AG08396 (cell line): Measurements from ENCODE around the gene R3HDM2.
"Not testable (repeated sequence)": the region's sequence is repeated elsewhere in the genome, so short reads cannot be mapped to it uniquely, and the experiment has no call there.

Source experiments
- DNase-seq: peaks from one replicate; pipeline ENCODE4 v3.0.0; 2012; ENCODE audit warnings: low spot score, mixed read lengths

The R3HDM2 gene

DNA sequence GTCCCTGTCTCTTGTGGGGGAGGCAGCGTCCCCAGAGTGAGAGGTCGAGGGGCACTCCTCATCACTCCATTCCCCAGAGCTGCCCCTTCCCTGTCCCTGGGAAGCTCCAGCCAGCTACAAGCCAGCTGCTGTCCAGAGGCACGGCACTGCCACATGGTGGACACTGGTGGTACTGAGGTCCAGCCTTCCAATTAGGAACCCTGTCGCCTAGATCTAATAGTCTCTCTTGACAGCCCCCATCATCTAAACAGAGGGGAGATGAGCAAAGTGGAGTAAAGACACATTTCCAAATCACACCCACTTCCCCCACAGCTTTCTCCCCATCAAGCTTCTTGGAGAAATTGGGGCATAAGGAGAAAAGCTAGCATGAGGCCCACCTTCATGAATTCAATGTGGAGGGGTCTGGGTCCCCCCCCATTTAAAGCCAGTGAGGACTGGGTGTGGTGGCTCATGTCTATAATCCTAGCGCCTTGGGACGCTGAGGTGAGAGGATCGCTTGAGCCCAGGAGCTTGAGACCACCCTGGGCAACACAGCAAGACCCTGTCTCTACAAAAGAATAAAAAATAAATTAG is 22.2 kb upstream of the R3HDM2 start:
- DNase-seq: peak; percentile 72

DNA sequence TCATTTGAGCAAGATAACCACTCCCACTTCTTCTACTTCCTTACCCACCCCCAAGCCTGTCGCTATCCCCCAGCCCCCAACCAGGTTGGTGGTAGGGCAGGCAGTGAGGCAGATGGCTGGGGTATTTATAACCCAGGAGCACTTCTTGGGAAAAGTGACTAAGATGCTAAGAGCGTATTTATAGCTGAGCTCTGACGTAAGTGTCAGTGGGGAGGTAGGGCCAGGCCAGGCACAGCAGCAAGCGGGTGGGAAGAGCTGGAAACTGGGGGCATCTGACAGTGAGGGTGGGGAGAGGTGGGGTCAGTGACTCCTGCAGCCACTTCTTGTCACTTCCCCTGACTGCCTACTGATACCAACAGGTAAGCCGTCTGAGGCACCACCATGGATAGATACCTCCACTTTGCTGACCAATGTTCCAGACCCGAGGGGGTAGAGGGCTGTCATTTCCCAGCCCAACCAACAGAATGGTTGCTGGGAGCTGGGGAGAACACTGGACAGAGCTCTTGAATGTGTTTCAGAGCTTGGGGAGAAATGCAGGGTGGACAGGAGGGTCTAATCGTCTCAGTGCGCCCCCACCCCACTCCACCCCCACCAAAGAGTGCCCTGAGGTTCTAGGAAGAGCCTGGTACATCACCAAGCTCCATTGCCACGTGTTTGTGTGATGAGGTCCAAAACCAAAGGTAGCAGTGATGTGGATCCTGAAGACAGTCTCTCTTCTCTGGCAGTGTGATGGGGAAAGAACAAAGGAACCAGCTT is 21.5 kb upstream of the R3HDM2 start:
- DNase-seq: peak; percentile 71

DNA sequence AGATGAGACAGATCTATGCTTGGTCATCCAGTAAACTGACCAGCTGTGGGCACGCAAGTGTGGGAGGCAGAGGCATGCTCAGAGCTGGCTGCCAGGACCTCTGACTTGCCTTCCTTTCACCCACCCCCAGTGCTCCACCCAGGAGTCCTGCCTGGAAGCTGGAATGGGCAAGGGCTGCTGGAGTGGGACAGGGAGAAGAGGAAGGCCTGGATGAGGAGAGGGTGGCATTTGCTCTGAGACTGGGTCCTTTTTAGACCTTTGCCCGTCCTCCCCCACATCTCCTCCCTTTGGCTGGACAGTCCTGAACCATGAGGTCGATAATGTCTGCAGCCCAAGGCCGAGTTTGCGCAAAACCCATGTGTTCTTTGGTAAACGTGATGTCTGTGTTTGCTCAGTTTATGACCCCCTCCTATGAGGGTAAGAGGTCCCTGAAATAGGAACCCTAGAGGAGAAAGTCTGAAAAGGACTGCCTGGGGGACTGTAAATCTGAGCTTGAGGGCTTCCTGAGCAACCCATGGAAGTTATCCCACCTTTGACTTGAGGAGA is 20.5 kb upstream of the R3HDM2 start:
- no peak for DNase-seq

DNA sequence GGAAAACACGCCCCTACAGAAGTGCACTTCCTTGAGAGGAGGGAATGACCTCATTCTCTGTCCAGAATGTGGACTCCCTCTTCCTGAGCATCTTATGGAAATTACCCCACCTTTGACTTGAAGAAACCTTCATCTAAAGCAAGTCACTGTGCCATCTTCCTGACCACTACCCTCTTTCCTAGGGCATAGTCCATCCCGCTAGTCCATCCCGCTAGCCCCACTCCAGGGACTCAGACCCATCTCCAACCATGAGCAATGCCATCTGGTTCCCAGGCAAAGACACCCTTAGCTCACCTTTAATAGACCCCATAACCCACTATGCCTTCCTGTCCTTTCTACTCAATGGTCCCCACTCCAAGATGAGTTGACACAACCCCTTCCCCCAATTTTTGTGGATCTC is 19.2 kb upstream of the R3HDM2 start:
- no peak for DNase-seq

DNA sequence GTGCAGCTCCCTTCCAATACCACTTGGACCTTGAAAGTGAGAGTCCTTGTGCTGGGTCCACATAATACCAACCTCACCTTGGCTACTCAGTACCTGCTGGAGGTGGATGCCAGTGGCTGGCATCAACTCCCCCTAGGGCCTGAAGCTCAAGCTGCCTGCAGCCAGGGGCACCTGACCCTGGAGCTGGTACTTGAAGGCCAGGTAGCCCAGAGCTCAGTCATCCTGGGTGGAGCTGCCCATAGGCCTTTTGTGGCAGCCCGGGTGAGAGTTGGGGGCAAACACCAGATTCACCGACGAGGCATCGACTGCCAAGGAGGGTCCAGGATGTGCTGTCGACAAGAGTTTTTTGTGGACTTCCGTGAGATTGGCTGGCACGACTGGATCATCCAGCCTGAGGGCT is 18.5 kb upstream of the R3HDM2 start:
- no peak for DNase-seq

DNA sequence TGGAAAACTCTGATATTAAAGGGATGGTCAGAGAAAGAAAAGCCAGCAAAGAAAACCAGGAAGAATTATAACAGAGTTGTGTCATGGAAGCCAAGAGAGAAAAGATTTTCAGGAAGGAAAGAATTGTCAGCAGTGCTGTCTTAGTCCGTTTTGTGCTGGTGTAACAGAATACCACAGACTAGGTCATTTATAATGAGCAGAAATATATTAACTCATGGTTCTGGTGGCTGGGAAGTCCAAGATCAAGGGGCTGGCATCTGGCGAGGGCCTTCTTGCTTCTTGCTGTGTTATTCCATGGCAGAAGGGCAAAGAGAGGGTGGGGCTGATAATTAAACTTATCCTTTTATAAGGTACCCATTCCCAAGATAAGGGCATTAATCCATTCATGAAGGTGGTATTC is 17.8 kb upstream of the R3HDM2 start:
- DNase-seq: no peak

DNA sequence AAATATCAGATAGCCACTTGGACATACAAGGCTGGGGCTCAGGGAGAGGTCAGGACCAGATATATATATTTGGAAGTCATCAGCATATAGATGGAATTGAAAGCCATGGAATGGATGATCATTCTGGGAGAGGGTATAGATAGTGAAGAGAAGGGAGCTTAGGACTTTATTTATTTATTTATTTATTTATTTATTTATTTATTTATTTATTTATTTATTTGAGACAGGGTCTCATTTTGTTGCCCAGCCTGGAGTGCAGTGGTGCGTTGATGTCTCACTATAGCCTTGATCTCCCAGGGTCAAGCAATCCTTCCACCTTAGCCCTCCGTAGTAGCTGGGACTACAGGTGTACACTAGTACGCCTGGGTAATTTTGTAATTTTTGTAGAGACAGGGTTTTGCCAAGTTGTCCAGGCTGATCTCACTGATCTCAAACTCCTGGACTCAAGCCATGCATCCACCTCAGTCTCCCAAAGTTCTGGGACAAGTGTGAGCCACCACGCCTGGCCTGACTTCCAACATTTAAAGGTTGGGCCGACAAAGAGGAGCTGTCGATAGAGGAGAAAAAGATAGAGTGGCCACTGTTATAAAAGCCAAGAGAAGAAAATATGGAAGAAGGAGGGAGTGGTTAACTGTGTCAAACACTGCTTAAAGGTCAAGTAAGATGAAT is 15.6 kb upstream of the R3HDM2 start:
- no peak for DNase-seq

DNA sequence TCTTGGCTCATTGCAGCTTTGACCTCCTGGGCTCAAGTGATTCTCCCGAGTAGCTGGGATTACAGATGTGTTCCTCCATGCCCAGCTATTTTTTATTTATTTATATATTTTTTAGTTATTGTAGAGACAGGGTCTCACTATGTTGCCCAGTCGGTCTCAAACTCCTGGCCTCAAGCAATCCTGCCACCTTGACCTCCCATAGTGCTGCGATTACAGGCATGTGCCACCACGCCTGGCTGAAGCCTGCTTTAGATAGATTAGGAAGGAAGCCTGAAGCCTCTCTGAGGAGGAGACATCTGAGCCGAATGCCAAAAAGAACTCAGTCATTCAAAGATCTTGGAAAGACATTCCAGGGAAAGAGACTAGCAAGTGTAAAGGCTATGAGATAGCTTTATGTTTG is 13.9 kb upstream of the R3HDM2 start:
- no peak for DNase-seq

DNA sequence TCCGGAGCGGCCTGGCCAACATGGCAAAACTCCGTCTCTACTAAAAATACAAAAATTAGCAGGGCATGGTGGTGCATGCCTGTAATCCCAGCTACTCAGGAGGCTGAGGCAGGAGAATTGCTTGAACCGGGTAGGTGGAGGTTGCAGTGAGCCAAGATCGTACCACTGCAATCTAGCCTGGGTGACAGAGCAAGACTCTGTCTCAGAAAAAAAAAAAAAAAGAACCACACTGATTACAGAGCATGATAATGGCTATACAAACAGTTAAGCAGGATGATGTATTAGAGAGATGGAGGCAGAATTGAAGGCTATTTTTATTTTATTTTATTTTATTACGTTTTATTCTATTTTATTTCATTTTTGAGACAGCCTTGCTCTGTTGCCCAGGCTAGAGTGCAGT is 13.5 kb upstream of the R3HDM2 start:
- DNase-seq: not testable (repeated sequence)

DNA sequence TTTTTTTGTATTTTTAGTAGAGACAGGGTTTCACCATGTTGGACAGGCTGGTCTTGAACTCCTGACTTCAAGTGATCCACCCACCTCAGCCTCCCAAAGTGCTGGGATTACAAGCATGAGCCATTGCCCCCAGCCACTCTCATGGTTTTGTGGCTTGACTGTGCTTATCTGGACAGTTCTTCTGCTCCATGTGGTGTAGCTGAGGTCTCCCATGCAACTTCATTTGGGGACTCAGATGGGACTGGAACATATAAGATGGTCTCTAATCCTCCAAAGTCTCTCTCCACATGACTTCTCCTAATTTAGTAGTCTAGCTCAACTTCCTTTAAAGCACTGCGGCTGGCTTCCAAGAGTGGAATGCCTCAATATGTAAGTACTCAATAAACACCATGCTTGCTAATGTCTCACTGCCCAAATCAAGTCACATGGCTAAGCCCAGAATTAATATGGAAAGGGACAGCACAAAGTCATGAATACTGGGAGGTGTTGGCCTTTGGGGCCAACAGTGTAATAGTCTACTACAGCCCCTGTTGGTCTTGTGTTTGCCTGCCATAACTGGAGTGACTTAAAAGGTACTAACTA is 11.1 kb upstream of the R3HDM2 start:
- no peak for DNase-seq

DNA sequence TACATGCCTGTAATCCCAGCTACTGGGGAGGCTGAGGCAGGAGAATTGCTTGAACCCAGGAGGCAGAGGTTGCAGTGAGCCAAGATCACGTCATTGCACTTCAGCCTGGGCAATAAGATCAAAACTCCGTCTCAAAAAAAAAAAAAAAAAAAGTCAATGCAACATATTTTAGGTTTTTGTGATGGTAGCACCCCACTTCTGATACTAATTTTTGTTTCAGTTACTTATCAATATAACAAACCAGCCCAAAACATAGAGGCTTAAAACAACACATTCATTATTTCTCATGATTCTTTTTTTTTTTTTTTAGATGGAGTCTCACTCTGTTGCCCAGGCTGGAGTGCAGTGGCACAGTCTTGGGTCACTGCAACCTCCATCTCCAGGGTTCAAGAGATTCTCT is 10.6 kb upstream of the R3HDM2 start:
- not testable (repeated sequence) for DNase-seq

DNA sequence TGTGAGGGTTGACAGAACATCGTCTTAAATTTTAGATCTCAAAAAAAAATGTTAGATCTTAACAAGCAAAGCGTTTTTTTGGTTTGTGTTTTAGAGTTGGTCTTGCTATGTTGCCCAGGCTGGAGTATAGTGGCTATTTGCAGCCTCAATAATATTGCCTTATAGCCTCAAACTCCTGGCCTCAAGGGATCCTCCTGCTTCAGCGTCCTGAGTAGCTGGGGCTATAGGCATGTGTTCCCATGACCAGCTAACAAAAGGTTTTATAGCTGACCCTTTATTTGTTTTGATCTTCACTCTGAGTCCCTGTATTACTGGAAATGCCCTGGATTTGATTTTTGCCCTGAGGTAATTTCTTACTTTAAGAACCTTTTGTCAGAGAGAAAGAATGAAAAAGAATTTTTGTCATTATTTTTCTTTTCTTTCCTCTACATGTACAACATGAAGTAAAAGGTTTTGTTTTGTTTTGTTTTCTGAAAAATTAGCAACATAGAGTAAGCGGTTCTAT is 9.0 kb upstream of the R3HDM2 start:
- DNase-seq: no peak

DNA sequence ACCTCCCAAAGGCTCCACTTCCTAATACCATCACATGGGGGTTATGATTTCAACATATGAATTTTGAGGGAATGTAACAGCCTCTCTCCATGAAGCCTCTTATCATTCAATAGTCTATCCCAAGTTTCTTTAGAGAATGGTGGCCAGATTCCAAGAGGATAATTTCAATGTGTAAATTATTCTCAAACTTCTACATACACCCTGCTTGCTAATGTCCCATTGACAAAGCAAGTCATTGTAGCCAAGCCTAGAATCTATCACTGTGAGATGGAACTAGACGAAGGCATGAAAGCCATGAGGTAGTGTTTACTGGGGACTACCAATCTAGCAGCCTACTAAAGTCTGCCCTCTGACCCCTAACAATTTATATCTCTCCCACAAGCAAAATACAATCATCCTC is 7.6 kb upstream of the R3HDM2 start:
- DNase-seq: no peak

DNA sequence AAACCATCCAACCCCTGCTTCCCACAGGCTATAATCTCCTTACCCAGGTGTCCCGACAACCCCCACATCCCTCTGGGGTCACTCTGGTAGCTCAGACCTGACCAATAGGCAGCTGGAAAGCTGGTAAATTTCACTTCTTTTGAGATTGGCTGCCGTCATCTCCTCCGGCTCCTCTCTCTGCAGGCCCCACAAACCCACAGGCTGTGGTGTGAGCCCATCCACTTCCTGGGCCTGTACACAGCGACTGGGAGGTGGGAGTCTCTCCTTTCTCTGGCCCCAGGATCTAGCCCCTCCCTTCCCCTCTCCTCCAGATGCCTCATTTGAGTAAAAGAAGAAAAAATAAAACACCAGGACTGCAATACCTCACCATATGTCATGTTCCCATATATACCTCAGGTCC is 4.5 kb upstream of the R3HDM2 start:
- DNase-seq: no peak

DNA sequence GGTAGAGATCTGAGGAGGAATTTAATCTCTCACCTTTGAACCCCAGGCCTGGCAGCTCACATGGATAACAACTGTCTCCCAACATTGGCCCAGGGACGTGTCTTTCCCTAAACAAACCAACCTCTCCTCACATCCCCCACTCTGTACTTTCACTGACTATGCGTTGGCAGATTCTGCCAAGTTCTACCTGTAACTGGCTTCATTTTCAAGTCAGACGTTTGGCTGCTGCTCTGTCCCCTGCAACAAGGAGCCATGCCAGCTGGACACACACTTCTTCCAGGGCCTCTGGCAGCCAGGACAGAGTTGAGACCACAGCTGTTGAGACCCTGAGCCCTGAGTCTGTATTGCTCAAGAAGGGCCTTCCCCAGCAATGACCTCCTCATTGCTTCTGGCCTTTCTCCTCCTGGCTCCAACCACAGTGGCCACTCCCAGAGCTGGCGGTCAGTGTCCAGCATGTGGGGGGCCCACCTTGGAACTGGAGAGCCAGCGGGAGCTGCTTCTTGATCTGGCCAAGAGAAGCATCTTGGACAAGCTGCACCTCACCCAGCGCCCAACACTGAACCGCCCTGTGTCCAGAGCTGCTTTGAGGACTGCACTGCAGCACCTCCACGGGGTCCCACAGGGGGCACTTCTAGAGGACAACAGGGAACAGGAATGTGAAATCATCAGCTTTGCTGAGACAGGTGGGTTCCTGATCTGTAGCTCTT is 3.8 kb upstream of the R3HDM2 start, which contains the start of gene INHBC:
INHBC (plus strand) TSS at position 268 of the 707 bp plus-strand sequence; CDS start at position 371, 103 bp downstream.
- no peak for DNase-seq

DNA sequence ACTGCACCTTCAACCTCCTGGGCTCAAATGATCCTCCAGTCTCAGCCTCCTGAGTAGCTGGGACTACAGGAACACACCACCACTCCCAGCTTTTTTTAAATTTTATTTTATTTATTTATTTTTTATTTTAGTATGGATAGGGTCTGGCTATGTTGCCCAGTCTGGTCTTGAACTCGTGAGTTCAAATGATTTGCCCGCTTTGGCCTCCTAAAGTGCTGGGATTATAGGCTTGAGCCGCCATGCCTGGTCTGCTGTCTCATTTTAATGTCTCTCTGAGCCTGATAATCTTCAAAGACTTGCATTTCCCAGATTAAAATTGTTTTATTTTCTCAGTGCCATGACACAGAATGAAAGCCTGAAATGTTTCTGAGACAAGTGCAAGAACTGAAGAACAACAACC is 2.5 kb upstream of the R3HDM2 start:
- DNase-seq: no peak

DNA sequence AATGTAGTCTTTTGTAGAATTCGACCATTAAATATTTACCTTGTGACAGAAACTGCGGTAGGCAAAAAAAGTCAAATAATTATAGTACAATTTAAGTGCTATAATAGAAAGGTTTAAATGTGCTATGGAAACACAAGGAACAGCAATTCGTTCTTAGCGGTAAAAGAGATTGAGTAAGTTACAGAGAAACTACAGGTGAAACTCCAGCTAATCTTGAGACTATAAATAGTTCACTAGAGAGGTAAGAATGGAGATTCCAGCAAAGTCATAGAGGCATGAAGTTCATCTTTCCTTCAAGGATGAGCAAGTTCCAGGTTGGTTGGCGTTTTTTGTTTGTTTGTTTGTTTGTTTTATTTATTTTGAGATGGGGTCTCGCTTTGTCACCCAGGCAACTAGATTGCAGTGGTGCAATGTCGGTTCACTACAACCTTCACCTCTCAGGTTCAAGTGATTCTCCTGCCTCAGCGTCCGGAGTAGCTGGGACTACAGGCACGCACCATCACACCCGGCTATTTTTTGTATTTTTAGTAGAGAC is 878 bp upstream of the R3HDM2 start:
- no peak for DNase-seq

DNA sequence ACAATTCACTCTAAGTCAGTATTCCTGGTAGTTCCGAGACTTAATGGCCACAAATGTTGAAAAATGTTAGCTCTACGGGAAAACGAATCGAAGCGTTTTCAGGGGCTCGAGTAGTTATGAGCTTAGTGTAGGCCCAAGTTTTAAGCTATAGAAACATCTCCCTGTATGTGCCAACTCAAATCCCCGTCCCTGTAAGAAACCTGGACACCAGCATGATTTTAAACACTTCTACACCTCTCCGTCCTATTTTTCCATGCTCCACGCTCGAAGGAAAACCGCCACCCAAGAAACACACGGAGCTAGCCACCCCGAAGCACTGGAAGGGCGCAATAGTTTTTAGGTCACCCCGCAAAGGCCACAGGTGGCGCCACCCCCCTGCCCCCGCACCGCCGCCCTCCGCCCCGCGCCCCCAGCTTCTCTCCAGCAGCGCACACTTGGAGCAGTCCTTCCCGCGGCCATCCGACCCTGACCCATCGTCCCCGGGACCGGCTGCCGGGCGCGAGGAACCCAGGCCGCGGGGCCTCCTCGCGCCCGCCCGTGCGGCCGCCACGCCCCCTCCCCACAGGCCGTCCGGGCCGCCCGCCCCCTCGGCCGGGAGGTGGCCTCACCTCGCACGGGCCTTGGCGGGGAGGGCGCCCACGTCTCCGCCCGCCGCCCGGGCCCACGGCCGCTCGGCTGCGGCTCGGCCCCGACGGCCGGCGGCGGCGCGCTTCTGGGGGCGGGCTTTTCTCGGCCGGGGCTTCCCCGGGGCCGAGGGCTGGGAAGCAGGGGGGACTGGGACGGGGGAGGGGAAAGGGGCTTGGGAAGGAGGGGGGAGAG is 522 bp downstream of the R3HDM2 start:
- no peak for DNase-seq

DNA sequence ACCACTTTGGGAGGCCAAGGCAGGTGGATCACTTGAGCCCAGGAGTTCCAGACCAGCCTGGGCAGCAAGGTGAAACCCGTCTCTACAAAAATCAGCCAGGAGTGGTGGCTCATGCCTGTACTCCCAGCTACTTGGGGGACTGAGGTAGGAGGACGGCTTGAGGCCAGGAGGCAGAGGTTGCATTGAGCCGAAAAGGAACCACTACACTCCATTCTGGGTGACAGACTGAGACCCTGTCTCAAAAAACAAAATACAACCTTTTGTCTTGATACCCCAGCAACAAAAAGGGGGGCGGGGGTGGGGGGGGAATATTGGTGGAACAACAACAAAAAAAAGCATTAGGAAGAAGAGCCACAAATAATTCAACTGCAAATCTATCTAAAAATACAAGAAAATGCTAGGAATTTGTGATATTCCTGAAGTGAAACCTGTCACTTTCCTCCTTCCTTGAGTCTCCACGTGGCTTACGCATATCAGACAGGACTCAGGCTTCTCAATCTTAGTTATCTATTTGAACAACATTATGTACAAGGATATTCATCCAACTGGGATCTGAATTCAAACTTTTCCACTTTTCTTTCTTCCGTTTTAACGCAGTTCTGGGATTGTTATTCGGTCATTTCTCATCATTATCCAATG is 1.3 kb downstream of the R3HDM2 start:
- peak; percentile 22 for DNase-seq

DNA sequence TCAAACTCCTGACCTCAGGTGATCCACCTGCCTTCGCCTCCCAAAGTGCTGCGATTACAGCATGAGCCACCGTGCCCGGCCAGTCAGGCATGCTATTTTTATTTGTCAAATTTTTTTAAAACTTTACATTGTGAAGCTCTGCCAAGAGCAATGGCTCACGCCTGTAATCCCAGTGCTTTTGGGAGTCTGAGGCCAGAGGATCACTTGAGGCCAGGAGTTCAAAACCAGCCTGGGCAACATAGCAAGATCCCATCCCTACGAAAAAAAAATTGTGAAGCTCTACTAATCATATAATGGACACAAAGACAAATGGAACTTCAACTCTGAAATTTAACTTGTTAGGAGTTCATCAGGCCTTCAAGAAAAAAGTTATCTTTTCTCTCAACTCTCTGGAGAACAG is 1.9 kb downstream of the R3HDM2 start:
- no peak for DNase-seq
